Stimulated activated CD8-positive, alpha-beta memory T cell treated with anti-CD3 and anti-CD28 coated beads, Interleukin-12 subunit alpha, Interleukin-12 subunit beta, amount 100 ng/mL, for 1 hour (primary cell): ENCODE measurements around the gene APOM.

Experiments
- DNase-seq: peaks from one replicate; pipeline ENCODE4 v3.0.0-alpha.2; 2020; ENCODE audit warnings: low read depth

APOM gene

DNA sequence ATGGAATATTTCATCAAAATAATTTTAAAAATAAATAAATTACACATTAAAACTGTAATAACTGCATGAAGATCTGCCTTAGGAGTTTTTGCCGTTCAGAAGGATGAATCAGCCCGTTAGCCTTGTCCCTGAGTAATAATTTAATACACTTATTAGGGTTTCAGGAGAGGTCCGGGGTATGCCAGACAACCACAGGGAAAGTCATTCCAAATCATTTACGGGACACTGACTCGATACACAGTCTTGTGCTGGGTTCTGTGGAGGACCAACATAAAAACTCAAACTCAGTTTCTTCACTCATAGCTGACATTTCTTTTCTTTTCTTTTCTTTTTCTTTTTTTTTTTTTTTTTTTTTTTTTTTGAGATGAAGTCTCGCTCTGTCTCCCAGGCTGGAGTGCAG, 50.2 kb downstream of the APOM start:
- no peak for DNase-seq

DNA sequence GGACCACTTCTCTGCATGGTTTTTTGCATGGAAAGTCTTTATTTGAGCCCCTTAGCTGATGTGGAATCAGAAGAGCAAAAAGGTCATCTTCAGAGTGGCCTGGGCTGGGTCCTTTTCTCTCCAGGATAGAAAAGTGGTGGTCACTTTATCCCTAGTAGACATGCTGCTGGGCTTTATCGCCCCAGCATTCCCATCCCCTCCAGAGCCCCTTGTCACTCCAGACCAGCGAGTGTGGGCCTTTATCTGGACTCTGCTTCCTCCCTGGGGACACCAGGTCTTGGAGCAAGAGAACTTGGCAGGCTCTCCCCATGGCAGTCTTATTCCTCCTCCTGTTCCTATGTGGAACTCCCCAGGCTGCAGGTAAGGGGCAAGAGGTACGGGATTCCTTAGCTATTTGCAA, 50.9 kb downstream of the APOM start, which contains the start of gene LY6G6F:
Gene LY6G6F (plus strand): TSS at position 268 of the 400 bp plus-strand sequence. CDS start 41 bp downstream, at position 309.
- no peak for DNase-seq

DNA sequence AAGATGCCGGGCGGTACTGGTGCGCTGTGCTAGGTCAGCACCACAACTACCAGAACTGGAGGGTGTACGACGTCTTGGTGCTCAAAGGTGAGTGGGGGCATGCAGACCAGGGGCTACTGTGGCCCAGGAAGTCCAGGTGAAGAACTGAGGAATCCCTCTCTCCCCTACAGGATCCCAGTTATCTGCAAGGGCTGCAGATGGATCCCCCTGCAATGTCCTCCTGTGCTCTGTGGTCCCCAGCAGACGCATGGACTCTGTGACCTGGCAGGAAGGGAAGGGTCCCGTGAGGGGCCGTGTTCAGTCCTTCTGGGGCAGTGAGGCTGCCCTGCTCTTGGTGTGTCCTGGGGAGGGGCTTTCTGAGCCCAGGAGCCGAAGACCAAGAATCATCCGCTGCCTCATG, 52.0 kb downstream of the APOM start:
- no peak for DNase-seq
